ENCODE results near the gene SRXN1. TPM values are rescaled to one million over a fixed set of nuclear protein-coding genes. Genes with fewer than 3 reads are reported as not detected.

Gene SRXN1
- polyA plus RNA-seq, 1 experiment, result 50.9 TPM

DNA sequence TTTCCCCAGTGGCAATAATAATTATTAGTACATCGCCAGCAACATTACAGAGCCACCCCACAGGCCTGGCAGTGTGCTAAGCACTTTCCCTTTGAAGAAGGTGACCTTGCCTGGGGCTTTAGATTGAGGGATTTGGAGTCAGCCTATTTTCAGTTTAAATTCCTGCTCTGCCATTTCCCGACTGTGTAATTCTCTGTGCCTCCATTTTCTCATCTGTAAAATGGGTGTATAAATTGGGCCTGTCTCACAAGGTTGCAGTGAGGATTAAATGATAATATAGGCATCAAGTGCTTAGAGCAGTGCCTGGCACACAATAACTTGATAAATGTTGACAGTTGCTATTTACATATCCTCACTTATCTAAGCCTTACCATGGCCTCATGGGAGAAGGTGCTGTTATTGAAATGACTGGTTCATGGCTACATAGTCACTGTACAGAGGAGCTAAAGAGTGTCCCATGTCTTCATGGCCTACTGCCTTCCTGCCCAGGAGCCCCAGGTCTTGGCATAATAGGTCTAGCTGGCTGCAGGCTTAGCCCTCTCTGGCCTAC lies 27.7 kb upstream of the SRXN1 start:
- no peak overlapping the region for H3K4me3 ChIP-seq (ENCODE audit: low read depth, low read length)
- ChIA-PET CTCF (no interaction called here), POLR2A (no interaction called here)
- H3K27me3 ChIP-seq (ENCODE audit: control insufficient read depth, insufficient read depth, low read length), result peaks cover 10% of the 10 kb centered on the region
- no peak for DNase-seq (ENCODE audit: low read depth)
- no peaks in the 10 kb centered on the region for H3K36me3 ChIP-seq (ENCODE audit: control insufficient read depth, insufficient read depth, low read length)
- TF ChIP-seq, protein P1, sequence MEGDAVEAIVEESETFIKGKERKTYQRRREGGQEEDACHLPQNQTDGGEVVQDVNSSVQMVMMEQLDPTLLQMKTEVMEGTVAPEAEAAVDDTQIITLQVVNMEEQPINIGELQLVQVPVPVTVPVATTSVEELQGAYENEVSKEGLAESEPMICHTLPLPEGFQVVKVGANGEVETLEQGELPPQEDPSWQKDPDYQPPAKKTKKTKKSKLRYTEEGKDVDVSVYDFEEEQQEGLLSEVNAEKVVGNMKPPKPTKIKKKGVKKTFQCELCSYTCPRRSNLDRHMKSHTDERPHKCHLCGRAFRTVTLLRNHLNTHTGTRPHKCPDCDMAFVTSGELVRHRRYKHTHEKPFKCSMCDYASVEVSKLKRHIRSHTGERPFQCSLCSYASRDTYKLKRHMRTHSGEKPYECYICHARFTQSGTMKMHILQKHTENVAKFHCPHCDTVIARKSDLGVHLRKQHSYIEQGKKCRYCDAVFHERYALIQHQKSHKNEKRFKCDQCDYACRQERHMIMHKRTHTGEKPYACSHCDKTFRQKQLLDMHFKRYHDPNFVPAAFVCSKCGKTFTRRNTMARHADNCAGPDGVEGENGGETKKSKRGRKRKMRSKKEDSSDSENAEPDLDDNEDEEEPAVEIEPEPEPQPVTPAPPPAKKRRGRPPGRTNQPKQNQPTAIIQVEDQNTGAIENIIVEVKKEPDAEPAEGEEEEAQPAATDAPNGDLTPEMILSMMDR (IDR thresholded peaks at IDR 0.05; ENCODE audit: insufficient read depth, low read depth, low read length), result no peak

DNA sequence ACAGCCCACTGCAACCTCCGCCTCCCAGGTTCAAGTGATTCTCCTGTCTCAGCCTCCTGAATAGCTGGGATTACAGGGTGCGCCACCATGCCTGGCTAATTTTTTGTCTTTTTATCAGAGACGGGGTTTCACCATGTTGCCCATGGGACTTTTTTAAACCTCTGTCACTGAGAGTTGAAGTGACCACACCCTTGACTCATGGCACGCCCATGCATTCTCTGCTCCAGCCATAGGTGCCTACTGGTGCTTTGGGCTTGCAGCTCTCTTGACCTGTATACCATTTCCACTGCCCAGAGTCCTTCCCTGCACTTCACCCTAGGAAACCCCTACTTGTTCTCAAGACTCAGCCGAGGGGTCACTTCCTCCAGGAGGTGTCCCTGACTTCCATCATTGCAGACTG lies 25.0 kb upstream of the SRXN1 start:
- no peak for DNase-seq (ENCODE audit: low read depth)
- Histone ChIP-seq H3K36me3 (ENCODE audit: control insufficient read depth, insufficient read depth, low read length) (no peaks in the 10 kb centered on the region), H3K27me3 (ENCODE audit: control insufficient read depth, insufficient read depth, low read length) (peaks cover 27% of the 10 kb centered on the region), H3K4me3 (ENCODE audit: low read depth, low read length) (no peak overlapping the region)
- CTCF ChIA-PET, result interaction anchor here (1.2 to 5.2 kb wide), 3 partner anchors 11 to 61 kb away, joined by 4 to 27 read pairs (median 4); no protein-coding TSS in a partner anchor
- POLR2A ChIA-PET, result no interaction called here
- TF ChIP-seq, protein P1 (IDR thresholded peaks at IDR 0.05; ENCODE audit: insufficient read depth, low read depth, low read length), result no peak

DNA sequence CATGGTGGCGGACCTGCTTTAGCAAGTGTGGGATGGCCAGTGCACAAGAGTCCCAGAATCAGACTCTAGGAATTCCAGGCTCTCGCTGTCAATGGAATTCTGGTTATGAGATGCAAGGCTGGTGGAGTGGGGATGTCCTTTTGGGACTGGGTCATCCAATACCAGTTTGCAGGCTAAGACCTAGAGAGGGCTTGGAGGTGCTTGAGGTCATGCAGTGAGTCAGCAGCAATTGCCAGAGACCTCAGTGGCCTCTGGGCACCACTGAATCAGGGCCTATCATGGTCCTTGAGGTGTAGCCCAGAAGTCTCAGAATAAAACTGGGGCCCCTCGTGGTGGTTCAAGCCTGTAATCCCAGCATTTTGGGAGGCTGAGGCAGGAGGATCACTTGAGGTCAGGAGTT lies 24.0 kb upstream of the SRXN1 start:
- Histone ChIP-seq H3K27me3 (ENCODE audit: control insufficient read depth, insufficient read depth, low read length) (peaks cover 29% of the 10 kb centered on the region), H3K4me3 (ENCODE audit: low read depth, low read length) (no peak overlapping the region), H3K36me3 (ENCODE audit: control insufficient read depth, insufficient read depth, low read length) (no peaks in the 10 kb centered on the region)
- TF ChIP-seq, protein P1 (IDR thresholded peaks at IDR 0.05; ENCODE audit: insufficient read depth, low read depth, low read length), result no peak
- DNase-seq (ENCODE audit: low read depth), result no peak
- POLR2A ChIA-PET, result no interaction called here
- CTCF ChIA-PET, result interaction anchor here (5.2 kb wide), 1 partner anchor 10 kb away, joined by 27 read pairs; no protein-coding TSS in a partner anchor

DNA sequence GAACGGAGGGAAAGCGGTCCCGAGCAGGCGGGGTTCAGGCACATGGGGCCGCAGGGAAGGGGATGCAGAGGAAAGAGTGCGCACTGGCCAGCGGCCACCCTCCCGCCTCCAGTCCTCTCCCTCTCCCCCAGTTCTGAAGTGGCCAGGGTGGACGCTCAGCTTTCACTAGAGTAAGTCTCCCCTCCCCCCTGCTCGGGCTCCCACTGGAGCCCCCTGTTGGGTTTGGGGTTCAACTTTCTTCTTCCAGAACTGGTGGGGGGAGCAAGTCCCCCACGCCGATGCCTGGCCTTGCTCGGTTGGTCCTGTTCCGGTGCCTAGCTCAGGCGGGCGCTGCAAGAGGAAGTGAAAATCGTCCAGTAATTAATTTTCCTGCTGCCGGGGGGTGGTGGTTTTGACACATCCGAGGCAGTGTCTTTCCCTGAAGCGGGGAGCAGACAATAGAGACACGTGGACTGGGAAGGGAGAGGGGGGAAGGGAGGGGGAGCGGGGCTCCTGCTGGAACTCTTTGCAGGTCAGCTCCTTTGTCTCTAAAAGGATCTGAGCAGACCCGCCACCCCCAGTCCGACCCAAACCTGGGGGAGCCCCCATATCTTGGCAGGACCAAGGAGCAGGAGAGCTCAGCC lies 23.4 kb upstream of the SRXN1 start:
- Histone ChIP-seq H3K4me3 (ENCODE audit: low read depth, low read length) (no peak overlapping the region), H3K36me3 (ENCODE audit: control insufficient read depth, insufficient read depth, low read length) (no peaks in the 10 kb centered on the region), H3K27me3 (ENCODE audit: control insufficient read depth, insufficient read depth, low read length) (peaks cover 30% of the 10 kb centered on the region)
- CTCF ChIA-PET, result interaction anchor here (5.2 kb wide), 1 partner anchor 9 kb away, joined by 27 read pairs; no protein-coding TSS in a partner anchor
- TF ChIP-seq, protein P1 (IDR thresholded peaks at IDR 0.05; ENCODE audit: insufficient read depth, low read depth, low read length), result no peak
- no peak for DNase-seq (ENCODE audit: low read depth)
- POLR2A ChIA-PET, result no interaction called here

DNA sequence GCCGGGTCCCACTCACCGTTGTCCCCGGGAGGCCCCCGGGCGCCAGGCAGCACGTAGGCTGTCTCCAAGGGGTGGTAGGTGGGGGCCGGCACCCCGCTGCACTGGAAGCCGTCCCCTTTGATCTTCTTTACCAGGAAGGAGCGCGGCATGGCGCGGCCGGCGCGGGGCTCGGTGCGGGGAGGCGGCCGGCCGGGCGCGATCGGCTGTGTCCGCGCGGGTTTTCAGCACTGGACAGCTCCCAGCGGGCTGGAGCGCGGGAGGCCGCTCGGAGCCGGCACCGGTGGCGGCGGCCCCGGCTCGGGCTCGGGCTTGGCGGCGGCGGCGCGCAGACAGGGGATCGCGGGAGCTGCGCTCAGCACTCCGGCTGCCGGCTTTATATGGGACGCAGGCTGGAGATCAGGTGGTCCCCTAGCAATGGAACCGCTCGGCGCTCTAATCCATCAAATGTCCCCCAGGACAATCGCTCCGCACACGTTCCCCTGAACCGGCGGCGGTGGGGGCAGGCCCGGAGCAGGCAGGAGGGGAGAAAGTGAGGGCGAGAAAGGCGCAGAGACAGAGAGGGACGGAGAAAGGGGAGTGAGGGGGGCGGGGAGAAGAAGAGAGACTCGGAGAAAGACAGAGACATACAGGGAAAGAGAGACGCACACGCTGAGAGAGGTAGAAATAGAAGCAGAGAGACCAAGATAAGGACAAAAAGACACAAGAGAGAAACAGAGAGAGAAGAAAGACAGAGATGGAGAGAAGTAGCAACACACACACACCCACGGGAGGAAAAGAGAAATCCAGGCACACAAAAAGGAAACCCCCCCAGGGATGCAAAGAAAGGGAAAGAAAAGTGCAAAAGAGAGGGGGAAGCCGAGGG lies 22.7 kb upstream of the SRXN1 start, which contains the start of gene SCRT2:
Gene SCRT2, minus strand, starts transcription at position 350 of the 862 bp plus-strand sequence. Its CDS starts 201 bp downstream, at position 149.
- no peak for DNase-seq (ENCODE audit: low read depth)
- TF ChIP-seq, protein P1 (IDR thresholded peaks at IDR 0.05; ENCODE audit: insufficient read depth, low read depth, low read length), result no peak
- CTCF ChIA-PET, result interaction anchor here (0.6 to 5.2 kb wide), 5 partner anchors 9 to 602 kb away, joined by 3 to 27 read pairs (median 4); no protein-coding TSS in a partner anchor
- Histone ChIP-seq H3K36me3 (ENCODE audit: control insufficient read depth, insufficient read depth, low read length) (no peaks in the 10 kb centered on the region), H3K4me3 (ENCODE audit: low read depth, low read length) (no peak within 1 kb of the TSS), H3K27me3 (ENCODE audit: control insufficient read depth, insufficient read depth, low read length) (peaks cover 34% of the 10 kb centered on the region)
- POLR2A ChIA-PET, result no interaction called here
